ENCODE measurements around the gene RARA.

RARA gene

DNA sequence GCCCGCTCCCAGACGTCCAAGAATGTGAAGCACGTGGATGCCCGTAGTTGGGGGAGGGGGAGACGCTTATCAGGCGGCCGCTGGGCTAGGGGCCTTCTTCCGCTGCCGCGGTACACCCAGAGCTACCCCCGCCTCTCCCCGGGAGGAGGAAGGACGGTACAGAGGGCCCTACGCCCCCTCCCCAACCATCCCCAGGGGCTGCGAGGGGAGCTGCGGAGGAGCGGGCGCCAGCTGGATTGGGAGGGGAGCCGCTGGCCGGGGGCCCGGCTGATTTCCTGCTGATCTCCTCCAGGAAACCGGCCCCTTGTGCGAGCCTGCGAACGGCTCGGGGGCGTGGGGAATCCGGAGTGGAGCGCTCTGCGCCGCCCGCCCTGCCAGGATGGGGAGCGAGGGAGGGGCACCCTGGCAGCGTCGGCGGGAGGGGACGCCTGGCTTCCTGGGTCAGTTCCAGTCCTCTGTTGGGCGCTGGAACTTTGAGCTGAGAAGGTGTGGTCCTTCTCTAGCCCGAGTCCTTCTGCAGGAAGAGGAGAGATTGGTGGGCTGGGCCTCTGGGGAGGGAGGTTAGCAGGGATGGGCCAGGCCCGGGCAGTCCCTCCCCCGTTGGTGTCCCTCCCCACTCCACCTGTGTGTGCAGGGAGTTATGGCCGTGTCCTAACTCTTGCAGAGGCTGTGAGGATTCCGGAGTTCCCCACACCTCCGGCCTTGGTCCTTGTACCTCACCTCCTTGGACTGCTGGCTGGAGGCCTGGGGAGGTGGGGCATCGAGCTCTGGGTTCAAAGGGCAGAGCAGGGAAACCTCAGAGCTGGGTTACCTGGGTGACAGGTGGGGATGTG is 36.4 kb downstream of the RARA start:
- TF ChIP-seq, protein P1, sequence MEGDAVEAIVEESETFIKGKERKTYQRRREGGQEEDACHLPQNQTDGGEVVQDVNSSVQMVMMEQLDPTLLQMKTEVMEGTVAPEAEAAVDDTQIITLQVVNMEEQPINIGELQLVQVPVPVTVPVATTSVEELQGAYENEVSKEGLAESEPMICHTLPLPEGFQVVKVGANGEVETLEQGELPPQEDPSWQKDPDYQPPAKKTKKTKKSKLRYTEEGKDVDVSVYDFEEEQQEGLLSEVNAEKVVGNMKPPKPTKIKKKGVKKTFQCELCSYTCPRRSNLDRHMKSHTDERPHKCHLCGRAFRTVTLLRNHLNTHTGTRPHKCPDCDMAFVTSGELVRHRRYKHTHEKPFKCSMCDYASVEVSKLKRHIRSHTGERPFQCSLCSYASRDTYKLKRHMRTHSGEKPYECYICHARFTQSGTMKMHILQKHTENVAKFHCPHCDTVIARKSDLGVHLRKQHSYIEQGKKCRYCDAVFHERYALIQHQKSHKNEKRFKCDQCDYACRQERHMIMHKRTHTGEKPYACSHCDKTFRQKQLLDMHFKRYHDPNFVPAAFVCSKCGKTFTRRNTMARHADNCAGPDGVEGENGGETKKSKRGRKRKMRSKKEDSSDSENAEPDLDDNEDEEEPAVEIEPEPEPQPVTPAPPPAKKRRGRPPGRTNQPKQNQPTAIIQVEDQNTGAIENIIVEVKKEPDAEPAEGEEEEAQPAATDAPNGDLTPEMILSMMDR (IDR thresholded peaks at IDR 0.05; ENCODE audit: low read depth, low read length, missing control alignments): no peak
- H3K4me3 ChIP-seq (replicated peaks; ENCODE audit: low read depth, low read length): peak overlapping the region; percentile 46
- no peak for DNase-seq (ENCODE audit: extremely low read depth, low read depth)

DNA sequence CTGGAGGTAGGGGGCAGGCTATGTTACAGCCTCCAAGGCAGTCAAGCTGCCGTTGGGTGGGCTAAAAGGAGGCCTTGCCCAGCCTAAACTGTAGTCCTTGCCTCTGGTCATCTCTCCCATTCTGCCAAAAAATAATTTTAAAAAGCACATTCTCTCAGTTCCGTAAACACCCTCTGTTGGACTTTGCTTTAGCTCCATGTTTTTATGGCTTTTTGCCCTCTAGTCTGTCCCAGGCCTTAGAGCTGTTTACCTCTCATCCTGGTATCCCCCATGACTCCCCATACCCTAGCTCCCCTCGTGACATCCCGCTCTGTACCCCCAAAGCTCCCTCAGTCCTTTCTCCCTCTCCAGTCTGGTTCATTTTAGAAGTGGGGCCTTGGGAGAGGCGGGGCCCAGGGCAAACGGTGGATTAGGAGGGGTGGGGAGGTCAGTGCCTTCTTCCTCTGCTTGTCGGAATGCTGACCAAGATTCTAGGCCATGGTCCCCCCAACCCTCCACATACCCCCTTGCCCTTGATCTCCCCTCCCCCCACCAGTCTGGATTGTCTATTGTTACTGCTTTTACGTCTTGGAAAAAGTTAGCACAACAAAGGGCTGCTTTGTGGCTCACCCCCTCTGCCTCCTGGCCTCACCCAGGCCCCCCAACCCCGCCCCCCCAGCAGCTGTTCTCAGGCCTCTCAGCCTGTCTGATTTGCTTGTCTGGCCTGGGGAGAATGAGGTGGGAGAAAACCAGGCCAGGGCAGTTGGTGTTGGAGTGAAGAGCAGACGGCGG is 37.2 kb downstream of the RARA start:
- H3K4me3 ChIP-seq (replicated peaks; ENCODE audit: low read depth, low read length): peak overlapping the region; percentile 46
- no peak for DNase-seq (ENCODE audit: extremely low read depth, low read depth)
- TF ChIP-seq, protein P1 (IDR thresholded peaks at IDR 0.05; ENCODE audit: low read depth, low read length, missing control alignments): no peak

DNA sequence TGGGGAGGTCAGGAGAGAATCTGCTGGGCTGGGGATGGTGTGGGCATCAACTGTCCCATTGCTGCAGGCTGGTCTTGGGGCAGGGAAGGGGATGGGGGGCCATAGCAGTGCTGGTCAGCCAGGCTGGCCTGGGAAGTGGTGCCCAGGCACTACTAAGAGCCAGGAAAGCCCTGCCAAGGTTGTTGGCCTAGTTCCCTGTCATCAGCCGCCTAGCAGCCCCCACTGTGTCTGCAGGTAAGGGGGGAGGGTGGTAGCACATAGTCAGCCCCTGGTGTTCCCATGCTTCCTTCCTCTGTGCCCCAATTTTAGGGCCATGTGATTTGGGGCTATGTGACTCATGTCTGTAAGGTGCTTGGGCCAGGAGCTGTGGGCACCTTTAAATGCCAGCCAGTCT is 37.8 kb downstream of the RARA start:
- TF ChIP-seq, protein P1 (IDR thresholded peaks at IDR 0.05; ENCODE audit: low read depth, low read length, missing control alignments): no peak
- H3K4me3 ChIP-seq (replicated peaks; ENCODE audit: low read depth, low read length): no peak overlapping the region
- no peak for DNase-seq (ENCODE audit: extremely low read depth, low read depth)

DNA sequence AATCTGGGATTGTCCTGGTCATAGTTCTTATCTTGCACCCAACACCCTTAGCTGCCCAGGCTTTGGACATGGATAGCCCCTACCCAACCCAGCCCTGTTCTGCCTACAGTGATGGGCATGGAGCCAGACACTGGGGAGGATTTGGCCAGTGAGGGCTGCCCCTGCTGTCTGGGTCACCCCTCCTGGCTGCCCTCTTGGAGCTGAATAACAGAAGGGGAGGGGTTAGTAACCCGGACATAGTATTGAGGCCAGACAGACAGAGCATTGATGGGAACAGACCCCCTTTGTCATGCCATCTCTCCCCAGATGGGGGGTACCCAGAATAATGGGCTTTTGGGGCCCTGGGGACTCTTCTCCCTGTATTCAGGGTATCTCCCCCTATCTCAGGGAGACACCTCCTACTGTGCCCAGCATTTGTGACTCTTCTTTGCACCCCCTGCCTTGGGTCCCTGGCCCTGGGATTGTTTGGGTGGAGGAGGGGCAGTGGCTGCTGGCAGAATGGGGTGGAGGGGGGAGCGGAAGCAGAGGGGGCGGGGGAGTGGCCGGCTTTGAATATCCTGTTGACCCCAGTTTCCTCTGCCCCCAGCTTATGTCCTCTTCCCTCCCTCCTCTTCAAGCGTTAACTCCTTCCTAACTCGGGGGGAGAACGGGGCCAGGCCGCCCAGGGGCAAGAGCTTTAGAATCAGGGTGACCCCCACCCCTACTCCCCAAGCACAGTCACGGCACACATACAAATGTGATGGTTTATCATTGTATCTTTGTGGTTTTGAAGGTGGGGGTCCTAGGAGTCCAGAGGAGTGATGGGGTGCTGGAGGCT is 38.5 kb downstream of the RARA start:
- no peak for DNase-seq (ENCODE audit: extremely low read depth, low read depth)
- no peak overlapping the region for H3K4me3 ChIP-seq (replicated peaks; ENCODE audit: low read depth, low read length)
- TF ChIP-seq, protein P1 (IDR thresholded peaks at IDR 0.05; ENCODE audit: low read depth, low read length, missing control alignments): no peak

DNA sequence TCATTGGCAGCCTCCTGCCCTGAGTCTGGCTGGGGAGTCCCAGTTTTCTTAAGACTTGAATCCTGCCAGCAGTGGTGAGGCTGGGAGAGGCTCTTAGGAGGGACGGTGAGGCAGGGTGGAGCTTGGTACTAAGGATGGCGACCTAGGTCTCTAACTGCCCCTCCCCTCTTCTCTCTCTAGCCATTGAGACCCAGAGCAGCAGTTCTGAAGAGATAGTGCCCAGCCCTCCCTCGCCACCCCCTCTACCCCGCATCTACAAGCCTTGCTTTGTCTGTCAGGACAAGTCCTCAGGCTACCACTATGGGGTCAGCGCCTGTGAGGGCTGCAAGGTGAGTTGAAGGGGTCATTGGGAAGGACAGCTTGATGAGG is 39.1 kb downstream of the RARA start:
- no peak for DNase-seq (ENCODE audit: extremely low read depth, low read depth)
- H3K4me3 ChIP-seq (replicated peaks; ENCODE audit: low read depth, low read length): no peak overlapping the region
- TF ChIP-seq, protein P1 (IDR thresholded peaks at IDR 0.05; ENCODE audit: low read depth, low read length, missing control alignments): no peak

DNA sequence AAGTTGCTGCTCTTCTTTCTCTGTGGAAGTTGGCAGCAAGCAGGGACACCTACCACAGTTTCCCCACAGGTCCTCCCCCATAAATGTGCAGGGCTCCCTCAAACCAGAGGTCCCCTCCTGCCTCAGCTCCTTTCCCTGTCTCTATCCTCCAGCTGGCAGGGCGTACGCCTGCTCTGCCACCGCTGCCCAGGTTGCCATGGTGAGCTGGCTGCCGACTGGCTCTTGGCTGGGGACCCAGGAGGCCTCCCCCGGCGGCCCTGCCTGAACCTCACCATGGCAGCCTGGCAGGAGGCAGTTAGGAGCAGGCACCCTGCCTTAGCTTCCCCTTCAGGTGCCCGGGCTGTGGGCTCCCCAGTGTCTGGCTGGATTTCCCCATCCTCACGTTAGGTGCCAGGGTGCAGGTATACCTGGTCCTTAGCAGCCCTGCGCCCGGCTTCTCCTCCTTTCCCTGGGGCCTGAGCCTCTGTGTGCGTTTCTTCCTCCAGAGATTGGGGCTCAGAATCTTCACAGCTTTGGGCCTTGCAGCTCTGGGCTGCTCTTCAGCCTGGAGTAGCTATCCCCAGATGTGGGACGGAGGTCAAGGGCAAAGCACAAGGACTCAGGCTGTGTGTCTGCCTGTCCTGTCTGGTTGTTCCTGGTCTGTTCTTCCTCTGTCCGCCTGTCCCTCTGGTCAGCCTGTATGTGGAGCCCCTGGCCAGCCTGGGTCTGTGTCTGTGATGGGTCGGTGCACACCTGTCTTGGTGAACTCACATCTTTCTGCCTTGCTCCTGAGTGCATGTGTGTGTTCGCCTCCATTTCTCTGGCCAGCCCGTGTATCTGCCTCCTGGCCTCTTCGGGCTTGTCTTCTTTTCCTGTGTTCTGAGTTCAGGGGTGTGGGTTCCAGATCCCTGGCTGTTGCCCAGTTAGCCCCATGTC is 39.8 kb downstream of the RARA start:
- DNase-seq (ENCODE audit: extremely low read depth, low read depth): no peak
- TF ChIP-seq, protein P1 (IDR thresholded peaks at IDR 0.05; ENCODE audit: low read depth, low read length, missing control alignments): no peak
- no peak overlapping the region for H3K4me3 ChIP-seq (replicated peaks; ENCODE audit: low read depth, low read length)
